ENCODE results near the gene ATP6AP2.

The ATP6AP2 gene

GRCh38 chrX:40603446-40603845, 22.7 kb downstream of the ATP6AP2 start:
- Histone ChIP-seq H3K4me1 (ENCODE audit: low read length) (no peaks in the 10 kb centered on the region), H3K9me3 (replicated peaks; ENCODE audit: insufficient read depth, low read length) (no peaks in the 10 kb centered on the region), H2AFZ (ENCODE audit: low read length) (no peak overlapping the region), H3K27ac (ENCODE audit: low read length) (no peak overlapping the region), H3K79me2 (ENCODE audit: low read length) (no peaks in the 10 kb centered on the region), H3K27me3 (replicated peaks; ENCODE audit: insufficient read depth, low read length) (no peaks in the 10 kb centered on the region), H4K20me1 (ENCODE audit: insufficient read depth, low read length) (no peaks in the 10 kb centered on the region), H3K4me2 (ENCODE audit: low read depth, low read length) (no peak overlapping the region), H3K4me3 (ENCODE audit: low read length) (no peak overlapping the region), H3K9ac (ENCODE audit: low read length) (no peak overlapping the region), H3K9me2 (replicated peaks; ENCODE audit: insufficient read depth, low read length) (no peaks in the 10 kb centered on the region), H3F3A (ENCODE audit: insufficient read depth, low read length) (no peaks in the 10 kb centered on the region), H3K36me3 (replicated peaks; ENCODE audit: insufficient read depth, low read length) (no peaks in the 10 kb centered on the region)
- TF ChIP-seq CTCF (IDR thresholded peaks at IDR 0.05; ENCODE audit: low read length) (no peak), EZH2 (optimal IDR thresholded peaks at IDR 0.05; ENCODE audit: low read depth, low read length) (no peak), EZH2phosphoT487 (IDR thresholded peaks at IDR 0.05; ENCODE audit: low read length) (no peak)
- DNase-seq, result no peak

GRCh38 chrX:40607381-40607780, 26.6 kb downstream of the ATP6AP2 start:
- H4K20me1 ChIP-seq (ENCODE audit: insufficient read depth, low read length), result no peaks in the 10 kb centered on the region
- H3F3A ChIP-seq (ENCODE audit: insufficient read depth, low read length), result no peaks in the 10 kb centered on the region
- no peak overlapping the region for H2AFZ ChIP-seq (ENCODE audit: low read length)
- no peaks in the 10 kb centered on the region for H3K9me3 ChIP-seq (replicated peaks; ENCODE audit: insufficient read depth, low read length)
- no peaks in the 10 kb centered on the region for H3K36me3 ChIP-seq (replicated peaks; ENCODE audit: insufficient read depth, low read length)
- H3K27ac ChIP-seq (ENCODE audit: low read length), result no peak overlapping the region
- no peaks in the 10 kb centered on the region for H3K9me2 ChIP-seq (replicated peaks; ENCODE audit: insufficient read depth, low read length)
- no peak overlapping the region for H3K4me2 ChIP-seq (ENCODE audit: low read depth, low read length)
- H3K27me3 ChIP-seq (replicated peaks; ENCODE audit: insufficient read depth, low read length), result no peaks in the 10 kb centered on the region
- H3K9ac ChIP-seq (ENCODE audit: low read length), result no peak overlapping the region
- H3K4me3 ChIP-seq (ENCODE audit: low read length), result no peak overlapping the region
- TF ChIP-seq EZH2phosphoT487 (IDR thresholded peaks at IDR 0.05; ENCODE audit: low read length) (no peak), EZH2 (optimal IDR thresholded peaks at IDR 0.05; ENCODE audit: low read depth, low read length) (no peak)
- no peaks in the 10 kb centered on the region for H3K4me1 ChIP-seq (ENCODE audit: low read length)
- no peaks in the 10 kb centered on the region for H3K79me2 ChIP-seq (ENCODE audit: low read length)
- no peak for DNase-seq

GRCh38 chrX:40612511-40612910, 31.7 kb downstream of the ATP6AP2 start:
- no peaks in the 10 kb centered on the region for H3K79me2 ChIP-seq (ENCODE audit: low read length)
- no peak for DNase-seq
- H3F3A ChIP-seq (ENCODE audit: insufficient read depth, low read length), result no peaks in the 10 kb centered on the region; the same call in 1 of the 2 replicates
- H3K27me3 ChIP-seq (replicated peaks; ENCODE audit: insufficient read depth, low read length), result no peaks in the 10 kb centered on the region
- no peaks in the 10 kb centered on the region for H3K36me3 ChIP-seq (replicated peaks; ENCODE audit: insufficient read depth, low read length)
- H3K9me2 ChIP-seq (replicated peaks; ENCODE audit: insufficient read depth, low read length), result no peaks in the 10 kb centered on the region
- H4K20me1 ChIP-seq (ENCODE audit: insufficient read depth, low read length), result no peaks in the 10 kb centered on the region
- no peak overlapping the region for H3K27ac ChIP-seq (ENCODE audit: low read length)
- H3K9me3 ChIP-seq (replicated peaks; ENCODE audit: insufficient read depth, low read length), result no peaks in the 10 kb centered on the region
- no peak overlapping the region for H3K4me3 ChIP-seq (ENCODE audit: low read length)
- H3K4me2 ChIP-seq (ENCODE audit: low read depth, low read length), result no peak overlapping the region
- TF ChIP-seq EZH2 (optimal IDR thresholded peaks at IDR 0.05; ENCODE audit: low read depth, low read length), result no peak
- no peak for TF ChIP-seq CTCF (IDR thresholded peaks at IDR 0.05; ENCODE audit: low read length)
- no peak for TF ChIP-seq EZH2phosphoT487 (IDR thresholded peaks at IDR 0.05; ENCODE audit: low read length)
- no peaks in the 10 kb centered on the region for H3K4me1 ChIP-seq (ENCODE audit: low read length)
- H3K9ac ChIP-seq (ENCODE audit: low read length), result no peak overlapping the region
- no peak overlapping the region for H2AFZ ChIP-seq (ENCODE audit: low read length)

- Histone ChIP-seq H3F3A (ENCODE audit: insufficient read depth, low read length) (no peaks in the 10 kb centered on the region; the same call in 1 of the 2 replicates), H3K9ac (ENCODE audit: low read length) (no peak overlapping the region), H3K27ac (ENCODE audit: low read length) (no peak overlapping the region), H3K4me3 (ENCODE audit: low read length) (no peak overlapping the region), H3K4me1 (ENCODE audit: low read length) (no peaks in the 10 kb centered on the region), H3K9me2 (replicated peaks; ENCODE audit: insufficient read depth, low read length) (no peaks in the 10 kb centered on the region), H3K27me3 (replicated peaks; ENCODE audit: insufficient read depth, low read length) (no peaks in the 10 kb centered on the region), H2AFZ (ENCODE audit: low read length) (no peak overlapping the region), H3K4me2 (ENCODE audit: low read depth, low read length) (no peak overlapping the region), H4K20me1 (ENCODE audit: insufficient read depth, low read length) (no peaks in the 10 kb centered on the region), H3K79me2 (ENCODE audit: low read length) (no peaks in the 10 kb centered on the region), H3K36me3 (replicated peaks; ENCODE audit: insufficient read depth, low read length) (no peaks in the 10 kb centered on the region), H3K9me3 (replicated peaks; ENCODE audit: insufficient read depth, low read length) (no peaks in the 10 kb centered on the region)
- no peak for TF ChIP-seq EZH2phosphoT487 (IDR thresholded peaks at IDR 0.05; ENCODE audit: low read length)
- TF ChIP-seq EZH2 (optimal IDR thresholded peaks at IDR 0.05; ENCODE audit: low read depth, low read length), result no peak
- TF ChIP-seq CTCF (IDR thresholded peaks at IDR 0.05; ENCODE audit: low read length), result no peak
- no peak for DNase-seq
These were observed 35.2 kb downstream of the ATP6AP2 start for GRCh38 chrX:40615976-40616375.

Data from MM.1S (cell line).